GM13976 (cell line): Measurements from ENCODE around the gene STEAP1B.

Source experiments
- DNase-seq: peaks from one replicate; pipeline ENCODE4 v3.0.0; 2012; ENCODE audit warnings: low spot score
- CTCF ChIP-seq: IDR thresholded peaks from 2 replicates; pipeline ENCODE4 v1.5.1; 2012; ENCODE audit warnings: borderline replicate concordance, mild to moderate bottlenecking; ENCODE audit not compliant: insufficient read depth; ENCODE audit errors: extremely low read depth, missing control alignments, control extremely low read depth
- in situ Hi-C: fragments of 300-500 bp; cut with MboI; formaldehyde crosslinking; loops from one replicate; pipeline ENCODE4 v1.12.0; 2022; ENCODE audit warnings: low sequenced_read_pairs, mixed read lengths, inconsistent platforms; ENCODE audit not compliant: unreplicated experiment

The STEAP1B gene

GRCh38 chr7:22417841-22418240, 82.1 kb downstream of the STEAP1B start:
- no peak for TF ChIP-seq CTCF
- in situ Hi-C loops = no loop called here
- DNase-seq = no peak

GRCh38 chr7:22417349-22417748, 82.6 kb downstream of the STEAP1B start:
- DNase-seq = no peak
- in situ Hi-C loops = no loop called here
- no peak for TF ChIP-seq CTCF

- no peak for TF ChIP-seq CTCF
These were observed 85.6 kb downstream of the STEAP1B start for GRCh38 chr7:22414424-22414823.

GRCh38 chr7:22413211-22413610, 86.8 kb downstream of the STEAP1B start:
- in situ Hi-C loops = no loop called here
- TF ChIP-seq CTCF = no peak
- DNase-seq = no peak

More at GRCh38 chr7:22414424-22414823, 85.6 kb downstream of the STEAP1B start:
- DNase-seq = no peak
- in situ Hi-C loops = no loop called here

GRCh38 chr7:22411977-22412693, 87.9 kb downstream of the STEAP1B start:
- in situ Hi-C loops = no loop called here
- TF ChIP-seq CTCF = no peak
- no peak for DNase-seq

GRCh38 chr7:22406715-22407114, 93.3 kb downstream of the STEAP1B start:
- in situ Hi-C loops = no loop called here
- no peak for TF ChIP-seq CTCF
- DNase-seq = no peak
